ENCODE results near the gene TM4SF4. TPM values are rescaled to one million over a fixed set of nuclear protein-coding genes. Genes with fewer than 3 reads are reported as not detected.

Gene TM4SF4
- total RNA-seq, 4 donors from 2014 or later: 5.6 TPM; not detected in 3

GRCh38 chr3:149523512-149524299 is 49.2 kb downstream of the TM4SF4 start:
- DNase-seq: no peak
- H3K4me3 ChIP-seq: no peak overlapping the region
- H3K27me3 ChIP-seq: no peaks in the 10 kb centered on the region
- no peaks in the 10 kb centered on the region for H3K4me1 ChIP-seq
- no peaks in the 10 kb centered on the region for H3K9me3 ChIP-seq
- no peak overlapping the region for H3K27ac ChIP-seq
- intact Hi-C loops (cut with DNase I; ENCODE audit: low total_unique reads): no loop called here
- H3K36me3 ChIP-seq: no peaks in the 10 kb centered on the region
- TF ChIP-seq CTCF (IDR thresholded peaks at IDR 0.05) (no peak), POLR2A (IDR thresholded peaks at IDR 0.05) (no peak)

GRCh38 chr3:149527531-149528339 is 53.2 kb downstream of the TM4SF4 start:
- Histone ChIP-seq H3K4me3 (no peak overlapping the region), H3K27ac (peak overlapping the region in 1 of 2 donors; percentile 70), H3K36me3 (no peaks in the 10 kb centered on the region), H3K27me3 (no peaks in the 10 kb centered on the region), H3K9me3 (no peaks in the 10 kb centered on the region), H3K4me1 (peaks cover 0 to 5% of the 10 kb centered on the region in 2 donors)
- intact Hi-C loops (cut with DNase I; ENCODE audit: low total_unique reads): no loop called here
- DNase-seq: no peak
- TF ChIP-seq POLR2A (IDR thresholded peaks at IDR 0.05): peak in 1 of 2 donors; percentile 12
- peak; percentile 17 to 27 (median 22) for TF ChIP-seq CTCF (IDR thresholded peaks at IDR 0.05)

- H3K27me3 ChIP-seq: no peaks in the 10 kb centered on the region
- H3K4me1 ChIP-seq: peaks cover 0 to 10% of the 10 kb centered on the region in 2 donors
- H3K36me3 ChIP-seq: no peaks in the 10 kb centered on the region
- intact Hi-C loops (cut with DNase I; ENCODE audit: low total_unique reads): no loop called here
- no peaks in the 10 kb centered on the region for H3K9me3 ChIP-seq
- DNase-seq: no peak
- H3K27ac ChIP-seq: peak overlapping the region; percentile 8 to 70
- no peak overlapping the region for H3K4me3 ChIP-seq
- no peak for TF ChIP-seq CTCF (IDR thresholded peaks at IDR 0.05)
- TF ChIP-seq POLR2A (IDR thresholded peaks at IDR 0.05): no peak
Observed at GRCh38 chr3:149528340-149528650, 53.8 kb downstream of the TM4SF4 start.

GRCh38 chr3:149529099-149529498 is 54.6 kb downstream of the TM4SF4 start:
- TF ChIP-seq POLR2A (IDR thresholded peaks at IDR 0.05): no peak
- TF ChIP-seq CTCF (IDR thresholded peaks at IDR 0.05): no peak
- no peak overlapping the region for H3K4me3 ChIP-seq
- no peaks in the 10 kb centered on the region for H3K27me3 ChIP-seq
- no peaks in the 10 kb centered on the region for H3K9me3 ChIP-seq
- H3K36me3 ChIP-seq: no peaks in the 10 kb centered on the region
- peak overlapping the region in 1 of 2 donors; percentile 70 for H3K27ac ChIP-seq
- intact Hi-C loops (cut with DNase I; ENCODE audit: low total_unique reads): no loop called here
- no peak for DNase-seq
- peaks cover 0 to 14% of the 10 kb centered on the region in 2 donors for H3K4me1 ChIP-seq
